LoVo (cell line): ENCODE data around the gene MYBBP1A.

Experiments used
- DNase-seq: peaks from one replicate; pipeline ENCODE4 v3.0.0-alpha.2; 2016; ENCODE audit warnings: low spot score

MYBBP1A gene

GRCh38 chr17:4499431-4500190, 55.6 kb downstream of the MYBBP1A start:
- no peak for DNase-seq

GRCh38 chr17:4498461-4499397, 56.5 kb downstream of the MYBBP1A start, which contains the start of gene SPNS2:
Gene SPNS2, plus strand, starts transcription at chr17:4498881. Its CDS starts 167 bp downstream, at chr17:4499048.
- peak; percentile 50 for DNase-seq

- peak; percentile 32 for DNase-seq
Observed at GRCh38 chr17:4497101-4497824, 57.9 kb downstream of the MYBBP1A start.

GRCh38 chr17:4492721-4493561, 62.2 kb downstream of the MYBBP1A start:
- DNase-seq = peak; percentile 46

GRCh38 chr17:4490637-4491061, 64.5 kb downstream of the MYBBP1A start:
- no peak for DNase-seq

GRCh38 chr17:4490109-4490591, 65.0 kb downstream of the MYBBP1A start:
- DNase-seq = peak; percentile 41

GRCh38 chr17:4488989-4489595, 66.1 kb downstream of the MYBBP1A start:
- DNase-seq = no peak
